Mesenchymal stem cell (in vitro differentiated cells and primary cell): ENCODE data around the gene MNT.

Experiments
- DNase-seq: peaks from one replicate; pipeline ENCODE4 v3.0.0-alpha.2; 2013
- H2AFZ ChIP-seq: one replicate; pipeline ENCODE4 v1.6.1; 2013; ENCODE audit warnings: low read depth, mild to moderate bottlenecking, control low read depth, inconsistent platforms, low read length, moderate library complexity
- H2AK5ac ChIP-seq: 2 replicates; pipeline ENCODE4 v1.6.1; 2013; ENCODE audit warnings: low read length, moderate library complexity, mild to moderate bottlenecking, inconsistent platforms; ENCODE audit not compliant: severe bottlenecking
- H2BK120ac ChIP-seq: one replicate; pipeline ENCODE4 v1.6.1; 2013; ENCODE audit warnings: low read depth, mild to moderate bottlenecking, inconsistent platforms, low read length, moderate library complexity
- H2BK12ac ChIP-seq, 2 experiments: one replicate each; pipeline ENCODE4 v1.6.1; 2013; ENCODE audit warnings: inconsistent platforms in 2 of 2, low read length in 2 of 2, mild to moderate bottlenecking in 2 of 2, moderate library complexity in 2 of 2, control low read depth in 1 of 2
- H2BK15ac ChIP-seq: one replicate; pipeline ENCODE4 v1.6.1; 2013; ENCODE audit warnings: mild to moderate bottlenecking, low read depth, inconsistent platforms; ENCODE audit not compliant: poor library complexity, severe bottlenecking
- H2BK5ac ChIP-seq: 2 replicates; pipeline ENCODE4 v1.6.1; 2013; ENCODE audit warnings: low read depth, mild to moderate bottlenecking, low read length, control low read depth, inconsistent platforms; ENCODE audit not compliant: poor library complexity, severe bottlenecking
- H3K14ac ChIP-seq, 2 experiments: one replicate each; pipeline ENCODE4 v1.6.1; 2013; ENCODE audit warnings: inconsistent platforms in 2 of 2, low read length in 2 of 2, control low read depth in 1 of 2, mild to moderate bottlenecking in 1 of 2, moderate library complexity in 1 of 2
- H3K18ac ChIP-seq, 2 experiments: one replicate each; pipeline ENCODE4 v1.6.1; 2013; ENCODE audit warnings: inconsistent platforms in 2 of 2, low read length in 2 of 2, control low read depth in 1 of 2, low read depth in 1 of 2, mild to moderate bottlenecking in 1 of 2
- H3K23ac ChIP-seq, 2 experiments: one replicate each; pipeline ENCODE4 v1.6.1; 2013; ENCODE audit warnings: inconsistent platforms in 2 of 2, low read length in 2 of 2, mild to moderate bottlenecking in 2 of 2, moderate library complexity in 2 of 2, control low read depth in 1 of 2
- H3K27ac ChIP-seq: 2 replicates; pipeline ENCODE4 v1.5.1; 2013; ENCODE audit warnings: mild to moderate bottlenecking, moderate library complexity, low read length, control low read depth, inconsistent platforms; ENCODE audit not compliant: poor library complexity, severe bottlenecking
- H3K27me3 ChIP-seq, 2 experiments: 2 replicates each; pipeline versions ENCODE4 v1.6.1 to v1.7.0; 2013; ENCODE audit warnings: low read length in 2 of 2, mild to moderate bottlenecking in 2 of 2, moderate library complexity in 2 of 2, control low read depth in 1 of 2, inconsistent platforms in 1 of 2; ENCODE audit not compliant: control insufficient read depth in 1 of 2, insufficient read depth in 1 of 2
- H3K36me3 ChIP-seq, 2 experiments: 2 replicates each; pipeline versions ENCODE4 v1.6.1 to v1.7.0; 2013; ENCODE audit warnings: low read length in 2 of 2, control low read depth in 1 of 2, inconsistent platforms in 1 of 2, low read depth in 1 of 2, mild to moderate bottlenecking in 1 of 2; ENCODE audit not compliant: insufficient read depth in 2 of 2, control insufficient read depth in 1 of 2
- H3K4ac ChIP-seq, 2 experiments: one replicate each; pipeline ENCODE4 v1.6.1; 2013; ENCODE audit warnings: inconsistent platforms in 2 of 2, low read length in 2 of 2, mild to moderate bottlenecking in 2 of 2, moderate library complexity in 2 of 2, control low read depth in 1 of 2, low read depth in 1 of 2
- H3K4me1 ChIP-seq: 2 replicates; pipeline ENCODE4 v1.6.1; 2013; ENCODE audit warnings: low read depth, low read length, control low read depth; ENCODE audit not compliant: control insufficient read depth, insufficient read depth
- H3K4me2 ChIP-seq: 2 replicates; pipeline ENCODE4 v1.6.1; 2013; ENCODE audit warnings: low read length, mild to moderate bottlenecking, inconsistent platforms; ENCODE audit not compliant: poor library complexity, severe bottlenecking
- H3K4me3 ChIP-seq, 2 experiments: 2 replicates each; pipeline versions ENCODE4 v1.5.1 to v1.7.0; 2013; ENCODE audit warnings: low read length in 2 of 2, mild to moderate bottlenecking in 2 of 2, control low read depth in 1 of 2, low read depth in 1 of 2; ENCODE audit not compliant: insufficient read depth in 1 of 2
- H3K79me1 ChIP-seq: replicated peaks from 2 replicates; pipeline ENCODE4 v1.6.1; 2013; ENCODE audit warnings: mild to moderate bottlenecking, control low read depth, low read length, inconsistent platforms; ENCODE audit not compliant: poor library complexity, severe bottlenecking
- H3K9ac ChIP-seq: 2 replicates; pipeline ENCODE4 v1.7.0; 2013; ENCODE audit warnings: mild to moderate bottlenecking, low read length, moderate library complexity
- H3K9me3 ChIP-seq: 2 replicates; pipeline ENCODE4 v1.7.0; 2013; ENCODE audit warnings: mild to moderate bottlenecking, low read length; ENCODE audit not compliant: control insufficient read depth
- H4K8ac ChIP-seq: one replicate; pipeline ENCODE4 v1.6.1; 2013; ENCODE audit warnings: inconsistent platforms, mild to moderate bottlenecking, low read length, moderate library complexity
- H4K91ac ChIP-seq: one replicate; pipeline ENCODE4 v1.6.1; 2013; ENCODE audit warnings: mild to moderate bottlenecking, low read length, inconsistent platforms
- WGBS: methylation state at CpG from one replicate; pipeline ENCODE4 v1.1.7; 2013; ENCODE audit warnings: mixed read lengths; 5-methylcytosine and 5-hydroxymethylcytosine counted together

MNT gene

GRCh38 chr17:2375406-2375805 lies 25.5 kb downstream of the MNT start:
- Histone ChIP-seq H3K27ac (no peak overlapping the region), H3K23ac (no peak overlapping the region), H3K79me1 (no peaks in the 10 kb centered on the region), H3K14ac (no peak overlapping the region), H3K27me3 (no peaks in the 10 kb centered on the region), H3K18ac (no peak overlapping the region), H3K4me3 (no peak overlapping the region), H2AK5ac (no peak overlapping the region), H2BK15ac (no peak overlapping the region), H3K9ac (no peak overlapping the region), H3K4me1 (peaks cover 12% of the 10 kb centered on the region), H4K91ac (no peak overlapping the region), H2BK120ac (no peak overlapping the region), H3K4ac (no peak overlapping the region), H2BK12ac (no peak overlapping the region), H3K9me3 (no peaks in the 10 kb centered on the region), H3K36me3 (peaks cover 63 to 88% of the 10 kb centered on the region in 2 experiments), H2BK5ac (no peak overlapping the region), H2AFZ (no peak overlapping the region), H3K4me2 (no peak overlapping the region), H4K8ac (no peak overlapping the region)
- no peak for DNase-seq
- 97% methylated on average over 19 of the region's 19 CpGs for WGBS

GRCh38 chr17:2374549-2375285 lies 26.1 kb downstream of the MNT start:
- DNase-seq: no peak
- Histone ChIP-seq H3K4me1 (peaks cover 12% of the 10 kb centered on the region), H3K4me3 (no peak overlapping the region), H3K4ac (no peak overlapping the region), H2BK12ac (no peak overlapping the region), H2AK5ac (no peak overlapping the region), H3K36me3 (peaks cover 56 to 88% of the 10 kb centered on the region in 2 experiments), H3K23ac (no peak overlapping the region), H3K14ac (no peak overlapping the region), H2BK120ac (no peak overlapping the region), H4K91ac (no peak overlapping the region), H3K18ac (no peak overlapping the region), H2AFZ (no peak overlapping the region), H3K27me3 (no peaks in the 10 kb centered on the region), H3K9me3 (no peaks in the 10 kb centered on the region), H4K8ac (no peak overlapping the region), H3K9ac (no peak overlapping the region), H2BK5ac (no peak overlapping the region), H3K27ac (no peak overlapping the region), H2BK15ac (no peak overlapping the region), H3K79me1 (no peaks in the 10 kb centered on the region), H3K4me2 (no peak overlapping the region)
- WGBS: 91% methylated on average over 11 of the region's 11 CpGs

- 96% methylated on average over 18 of the region's 18 CpGs for WGBS
- Histone ChIP-seq H2BK120ac (no peak overlapping the region), H3K23ac (no peak overlapping the region), H3K27me3 (no peaks in the 10 kb centered on the region), H2AFZ (no peak overlapping the region), H3K9ac (no peak overlapping the region), H3K4me1 (peaks cover 17% of the 10 kb centered on the region), H3K27ac (no peak overlapping the region), H3K14ac (no peak overlapping the region), H4K8ac (no peak overlapping the region), H3K79me1 (no peaks in the 10 kb centered on the region), H3K4me2 (no peak overlapping the region), H3K18ac (no peak overlapping the region), H4K91ac (no peak overlapping the region), H3K4ac (no peak overlapping the region), H3K4me3 (no peak overlapping the region), H2BK15ac (no peak overlapping the region), H3K36me3 (peaks cover 44 to 89% of the 10 kb centered on the region in 2 experiments), H2BK12ac (no peak overlapping the region), H2AK5ac (no peak overlapping the region), H3K9me3 (no peaks in the 10 kb centered on the region), H2BK5ac (no peak overlapping the region)
- DNase-seq: no peak
These were observed 27.7 kb downstream of the MNT start for GRCh38 chr17:2373179-2373578.

GRCh38 chr17:2372681-2373080 lies 28.2 kb downstream of the MNT start:
- no peak for DNase-seq
- Histone ChIP-seq H3K9me3 (no peaks in the 10 kb centered on the region), H2BK120ac (no peak overlapping the region), H3K36me3 (peaks cover 41 to 90% of the 10 kb centered on the region in 2 experiments), H3K4ac (no peak overlapping the region), H3K27ac (no peak overlapping the region), H3K4me1 (peaks cover 17% of the 10 kb centered on the region), H2AFZ (no peak overlapping the region), H3K27me3 (no peaks in the 10 kb centered on the region), H3K9ac (no peak overlapping the region), H2BK5ac (no peak overlapping the region), H3K23ac (no peak overlapping the region), H3K79me1 (no peaks in the 10 kb centered on the region), H3K18ac (no peak overlapping the region), H4K91ac (no peak overlapping the region), H2BK15ac (no peak overlapping the region), H3K14ac (no peak overlapping the region), H3K4me2 (no peak overlapping the region), H3K4me3 (no peak overlapping the region), H2AK5ac (no peak overlapping the region), H2BK12ac (no peak overlapping the region), H4K8ac (no peak overlapping the region)
- WGBS: 94% methylated on average over 16 of the region's 16 CpGs
